ENCODE measurements around the gene BNIP5.

BNIP5 gene

DNA sequence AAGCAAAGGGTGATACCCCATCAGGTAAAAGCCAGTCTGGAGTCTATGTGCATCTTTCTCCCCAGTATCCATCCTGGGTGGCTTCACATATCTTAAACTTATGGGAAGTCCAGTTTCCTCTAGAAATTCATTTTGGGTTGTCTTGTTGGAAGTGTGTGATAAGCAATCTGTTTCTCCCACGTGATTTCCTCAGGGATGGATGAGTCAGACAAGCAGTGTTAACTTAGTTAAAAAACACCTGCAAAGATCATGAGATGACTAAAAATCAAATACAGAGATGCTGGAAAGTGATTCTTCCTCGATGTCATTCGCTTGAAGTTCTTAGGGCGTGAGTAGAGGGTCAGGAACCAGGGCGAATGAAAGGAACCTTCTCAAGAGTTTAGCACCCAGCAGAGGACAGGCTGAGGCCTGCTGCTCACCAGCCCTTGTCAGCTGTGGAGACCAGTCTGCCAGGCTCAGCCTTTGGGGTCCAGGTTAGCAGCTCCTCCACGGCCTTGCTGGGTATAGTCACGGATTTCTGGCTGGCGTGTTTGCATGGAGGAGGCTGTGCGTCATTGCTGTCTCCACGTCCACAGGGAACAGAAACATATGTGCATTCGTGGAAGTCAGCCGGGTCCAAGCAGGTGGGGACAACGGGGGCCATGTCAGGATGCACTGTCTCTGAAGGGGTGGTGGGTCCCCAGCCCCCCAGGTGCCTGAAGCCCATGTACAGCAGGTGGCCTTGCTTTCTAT lies 69.6 kb downstream of the BNIP5 start:
- no peaks in the 10 kb centered on the region for H3K36me3 ChIP-seq (ENCODE audit: control insufficient read depth, insufficient read depth, low read length)
- H3K4me3 ChIP-seq (ENCODE audit: low read depth, low read length) = no peak overlapping the region
- H3K27ac ChIP-seq = no peak overlapping the region
- H3K4me2 ChIP-seq (ENCODE audit: low read length) = no peak overlapping the region
- no peaks in the 10 kb centered on the region for H3K27me3 ChIP-seq (ENCODE audit: control insufficient read depth, insufficient read depth, low read length)
- H2AFZ ChIP-seq = no peak overlapping the region
- TF ChIP-seq, protein P1, sequence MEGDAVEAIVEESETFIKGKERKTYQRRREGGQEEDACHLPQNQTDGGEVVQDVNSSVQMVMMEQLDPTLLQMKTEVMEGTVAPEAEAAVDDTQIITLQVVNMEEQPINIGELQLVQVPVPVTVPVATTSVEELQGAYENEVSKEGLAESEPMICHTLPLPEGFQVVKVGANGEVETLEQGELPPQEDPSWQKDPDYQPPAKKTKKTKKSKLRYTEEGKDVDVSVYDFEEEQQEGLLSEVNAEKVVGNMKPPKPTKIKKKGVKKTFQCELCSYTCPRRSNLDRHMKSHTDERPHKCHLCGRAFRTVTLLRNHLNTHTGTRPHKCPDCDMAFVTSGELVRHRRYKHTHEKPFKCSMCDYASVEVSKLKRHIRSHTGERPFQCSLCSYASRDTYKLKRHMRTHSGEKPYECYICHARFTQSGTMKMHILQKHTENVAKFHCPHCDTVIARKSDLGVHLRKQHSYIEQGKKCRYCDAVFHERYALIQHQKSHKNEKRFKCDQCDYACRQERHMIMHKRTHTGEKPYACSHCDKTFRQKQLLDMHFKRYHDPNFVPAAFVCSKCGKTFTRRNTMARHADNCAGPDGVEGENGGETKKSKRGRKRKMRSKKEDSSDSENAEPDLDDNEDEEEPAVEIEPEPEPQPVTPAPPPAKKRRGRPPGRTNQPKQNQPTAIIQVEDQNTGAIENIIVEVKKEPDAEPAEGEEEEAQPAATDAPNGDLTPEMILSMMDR (IDR thresholded peaks at IDR 0.05) = no peak
- no peak overlapping the region for H3K9ac ChIP-seq
- no peaks in the 10 kb centered on the region for H3K79me2 ChIP-seq
- H3K9me3 ChIP-seq (ENCODE audit: control insufficient read depth, low read length) = no peaks in the 10 kb centered on the region
- no peaks in the 10 kb centered on the region for H3K4me1 ChIP-seq

Data from parathyroid adenoma (tissue), 2 donors.